Neutrophil (primary cell): Measurements from ENCODE around the gene FGF1.

Experiments
- H3K27ac ChIP-seq: fragments of 200-600 bp; sonication (generic); 2 replicates; pipeline ENCODE4 v1.5.1; 2016; ENCODE audit warnings: mild to moderate bottlenecking, moderate library complexity
- H3K27me3 ChIP-seq: fragments of 200-600 bp; sonication (generic); 2 replicates; pipeline ENCODE4 v1.6.0; 2016; ENCODE audit warnings: mild to moderate bottlenecking
- H3K36me3 ChIP-seq: fragments of 200-600 bp; sonication (generic); 2 replicates; pipeline ENCODE4 v1.5.1; 2017
- H3K4me1 ChIP-seq, 2 experiments: fragments of 200-600 bp in 1 of 2; sonication (generic) in 1 of 2; 1 replicate in 1 of 2; 2 replicates in 1 of 2; pipeline versions ENCODE4 v1.5.1 to v1.6.1; 2013 to 2016; ENCODE audit warnings: low read depth in 1 of 2, low read length in 1 of 2, mild to moderate bottlenecking in 1 of 2, moderate library complexity in 1 of 2; ENCODE audit not compliant: control insufficient read depth in 1 of 2, insufficient read depth in 1 of 2
- H3K4me3 ChIP-seq, 2 experiments: fragments of 200-600 bp in 1 of 2; sonication (generic) in 1 of 2; 1 replicate in 1 of 2; 2 replicates in 1 of 2; pipeline ENCODE4 v1.5.1; 2013 to 2016; ENCODE audit warnings: low read depth in 1 of 2, low read length in 1 of 2, mild to moderate bottlenecking in 1 of 2, moderate library complexity in 1 of 2
- H3K9me3 ChIP-seq: fragments of 200-600 bp; sonication (generic); 2 replicates; pipeline ENCODE4 v1.5.1; 2016
- CTCF ChIP-seq: fragments of 200-600 bp; sonication (generic); IDR thresholded peaks from 2 replicates; pipeline ENCODE4 v1.5.1; 2016; ENCODE audit warnings: antibody characterized with exemption

FGF1 gene

GRCh38 chr5:142661143-142661542, 24.7 kb downstream of the FGF1 start:
- H3K27ac ChIP-seq = no peak overlapping the region
- H3K27me3 ChIP-seq = peaks cover 7% of the 10 kb centered on the region
- H3K9me3 ChIP-seq = no peaks in the 10 kb centered on the region
- no peaks in the 10 kb centered on the region for H3K36me3 ChIP-seq
- no peak for TF ChIP-seq CTCF
- no peak overlapping the region for H3K4me3 ChIP-seq
- H3K4me1 ChIP-seq = no peaks in the 10 kb centered on the region

GRCh38 chr5:142660731-142661130, 25.2 kb downstream of the FGF1 start:
- H3K9me3 ChIP-seq = no peaks in the 10 kb centered on the region
- no peaks in the 10 kb centered on the region for H3K4me1 ChIP-seq
- no peak overlapping the region for H3K4me3 ChIP-seq
- TF ChIP-seq CTCF = no peak
- H3K27ac ChIP-seq = no peak overlapping the region
- H3K36me3 ChIP-seq = no peaks in the 10 kb centered on the region
- H3K27me3 ChIP-seq = peaks cover 12% of the 10 kb centered on the region

GRCh38 chr5:142660196-142660595, 25.7 kb downstream of the FGF1 start:
- no peaks in the 10 kb centered on the region for H3K4me1 ChIP-seq
- no peak for TF ChIP-seq CTCF

GRCh38 chr5:142659405-142659804, 26.5 kb downstream of the FGF1 start:
- H3K4me1 ChIP-seq = no peaks in the 10 kb centered on the region
- no peak for TF ChIP-seq CTCF
- no peaks in the 10 kb centered on the region for H3K36me3 ChIP-seq
- H3K27ac ChIP-seq = no peak overlapping the region
- H3K4me3 ChIP-seq = no peak overlapping the region
- peaks cover 25% of the 10 kb centered on the region for H3K27me3 ChIP-seq
- H3K9me3 ChIP-seq = no peaks in the 10 kb centered on the region

More at GRCh38 chr5:142660196-142660595, 25.7 kb downstream of the FGF1 start:
- Histone ChIP-seq H3K4me3 (no peak overlapping the region), H3K27me3 (peaks cover 17% of the 10 kb centered on the region), H3K36me3 (no peaks in the 10 kb centered on the region), H3K9me3 (no peaks in the 10 kb centered on the region), H3K27ac (no peak overlapping the region)

- Histone ChIP-seq H3K9me3 (no peaks in the 10 kb centered on the region), H3K27ac (no peak overlapping the region), H3K4me3 (no peak overlapping the region), H3K4me1 (no peaks in the 10 kb centered on the region), H3K36me3 (no peaks in the 10 kb centered on the region), H3K27me3 (peaks cover 26% of the 10 kb centered on the region)
- TF ChIP-seq CTCF = no peak
Measured at GRCh38 chr5:142658278-142658677, 27.6 kb downstream of the FGF1 start.

- no peak overlapping the region for H3K27ac ChIP-seq
- no peaks in the 10 kb centered on the region for H3K9me3 ChIP-seq
- H3K27me3 ChIP-seq = peaks cover 26% of the 10 kb centered on the region
- H3K36me3 ChIP-seq = no peaks in the 10 kb centered on the region
- H3K4me1 ChIP-seq = no peaks in the 10 kb centered on the region
- no peak for TF ChIP-seq CTCF
- no peak overlapping the region for H3K4me3 ChIP-seq
Measured at GRCh38 chr5:142657446-142657845, 28.4 kb downstream of the FGF1 start.
